ENCODE measurements around the gene CTNNBL1. TPM values are rescaled to one million over a fixed set of nuclear protein-coding genes. Genes with fewer than 3 reads are reported as not detected.

CTNNBL1 gene
- total and polyA plus RNA-seq, 2 experiments from 2014 or later: 36.3 to 68.7 TPM

DNA sequence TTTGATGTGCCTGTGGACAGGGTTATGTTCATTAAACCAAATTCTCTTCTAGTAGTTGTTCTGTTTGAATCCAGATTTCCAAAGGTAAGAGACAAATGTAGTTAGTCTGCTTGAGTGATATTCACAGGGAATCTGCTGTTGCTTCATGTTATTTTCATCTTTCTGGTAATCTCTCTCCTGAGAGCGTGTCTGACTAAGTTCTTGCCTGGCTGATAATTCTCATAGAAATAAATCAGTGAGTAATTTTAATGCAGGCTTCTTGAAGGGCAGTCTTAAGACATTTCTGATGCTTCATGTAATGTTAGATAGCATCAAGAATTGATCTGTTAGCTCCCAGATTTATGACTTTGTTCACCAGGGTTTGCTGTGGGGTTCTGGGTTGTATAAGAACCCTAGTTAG, 54.2 kb downstream of the CTNNBL1 start:
- Histone ChIP-seq H3K27ac (ENCODE audit: low read depth) (no peak overlapping the region), H3K36me3 (ENCODE audit: insufficient read depth) (no peaks in the 10 kb centered on the region), H3K27me3 (ENCODE audit: insufficient read depth) (no peaks in the 10 kb centered on the region), H2AFZ (no peak overlapping the region), H3K4me3 (no peak overlapping the region), H3K4me1 (ENCODE audit: insufficient read depth) (peaks cover 3% of the 10 kb centered on the region; the same call in 1 of the 2 replicates), H4K20me1 (replicated peaks; ENCODE audit: insufficient read depth) (peaks cover 12% of the 10 kb centered on the region; the same call in 1 of the 2 replicates), H3K9me2 (ENCODE audit: insufficient read depth) (no peaks in the 10 kb centered on the region), H3F3A (replicated peaks; ENCODE audit: low read depth) (no peaks in the 10 kb centered on the region), H3K79me2 (replicated peaks; ENCODE audit: insufficient read depth) (no peaks in the 10 kb centered on the region), H3K4me2 (no peak overlapping the region)
- no peak for TF ChIP-seq POLR2AphosphoS5 (IDR thresholded peaks at IDR 0.05; ENCODE audit: low read depth)
- TF ChIP-seq JUNB (IDR thresholded peaks at IDR 0.05; ENCODE audit: unreplicated experiment): no peak
- TF ChIP-seq STAT1 (IDR thresholded peaks at IDR 0.05; ENCODE audit: unreplicated experiment): no peak
- TF ChIP-seq NANOG (IDR thresholded peaks at IDR 0.05; ENCODE audit: borderline replicate concordance): no peak
- TF ChIP-seq, protein P1, sequence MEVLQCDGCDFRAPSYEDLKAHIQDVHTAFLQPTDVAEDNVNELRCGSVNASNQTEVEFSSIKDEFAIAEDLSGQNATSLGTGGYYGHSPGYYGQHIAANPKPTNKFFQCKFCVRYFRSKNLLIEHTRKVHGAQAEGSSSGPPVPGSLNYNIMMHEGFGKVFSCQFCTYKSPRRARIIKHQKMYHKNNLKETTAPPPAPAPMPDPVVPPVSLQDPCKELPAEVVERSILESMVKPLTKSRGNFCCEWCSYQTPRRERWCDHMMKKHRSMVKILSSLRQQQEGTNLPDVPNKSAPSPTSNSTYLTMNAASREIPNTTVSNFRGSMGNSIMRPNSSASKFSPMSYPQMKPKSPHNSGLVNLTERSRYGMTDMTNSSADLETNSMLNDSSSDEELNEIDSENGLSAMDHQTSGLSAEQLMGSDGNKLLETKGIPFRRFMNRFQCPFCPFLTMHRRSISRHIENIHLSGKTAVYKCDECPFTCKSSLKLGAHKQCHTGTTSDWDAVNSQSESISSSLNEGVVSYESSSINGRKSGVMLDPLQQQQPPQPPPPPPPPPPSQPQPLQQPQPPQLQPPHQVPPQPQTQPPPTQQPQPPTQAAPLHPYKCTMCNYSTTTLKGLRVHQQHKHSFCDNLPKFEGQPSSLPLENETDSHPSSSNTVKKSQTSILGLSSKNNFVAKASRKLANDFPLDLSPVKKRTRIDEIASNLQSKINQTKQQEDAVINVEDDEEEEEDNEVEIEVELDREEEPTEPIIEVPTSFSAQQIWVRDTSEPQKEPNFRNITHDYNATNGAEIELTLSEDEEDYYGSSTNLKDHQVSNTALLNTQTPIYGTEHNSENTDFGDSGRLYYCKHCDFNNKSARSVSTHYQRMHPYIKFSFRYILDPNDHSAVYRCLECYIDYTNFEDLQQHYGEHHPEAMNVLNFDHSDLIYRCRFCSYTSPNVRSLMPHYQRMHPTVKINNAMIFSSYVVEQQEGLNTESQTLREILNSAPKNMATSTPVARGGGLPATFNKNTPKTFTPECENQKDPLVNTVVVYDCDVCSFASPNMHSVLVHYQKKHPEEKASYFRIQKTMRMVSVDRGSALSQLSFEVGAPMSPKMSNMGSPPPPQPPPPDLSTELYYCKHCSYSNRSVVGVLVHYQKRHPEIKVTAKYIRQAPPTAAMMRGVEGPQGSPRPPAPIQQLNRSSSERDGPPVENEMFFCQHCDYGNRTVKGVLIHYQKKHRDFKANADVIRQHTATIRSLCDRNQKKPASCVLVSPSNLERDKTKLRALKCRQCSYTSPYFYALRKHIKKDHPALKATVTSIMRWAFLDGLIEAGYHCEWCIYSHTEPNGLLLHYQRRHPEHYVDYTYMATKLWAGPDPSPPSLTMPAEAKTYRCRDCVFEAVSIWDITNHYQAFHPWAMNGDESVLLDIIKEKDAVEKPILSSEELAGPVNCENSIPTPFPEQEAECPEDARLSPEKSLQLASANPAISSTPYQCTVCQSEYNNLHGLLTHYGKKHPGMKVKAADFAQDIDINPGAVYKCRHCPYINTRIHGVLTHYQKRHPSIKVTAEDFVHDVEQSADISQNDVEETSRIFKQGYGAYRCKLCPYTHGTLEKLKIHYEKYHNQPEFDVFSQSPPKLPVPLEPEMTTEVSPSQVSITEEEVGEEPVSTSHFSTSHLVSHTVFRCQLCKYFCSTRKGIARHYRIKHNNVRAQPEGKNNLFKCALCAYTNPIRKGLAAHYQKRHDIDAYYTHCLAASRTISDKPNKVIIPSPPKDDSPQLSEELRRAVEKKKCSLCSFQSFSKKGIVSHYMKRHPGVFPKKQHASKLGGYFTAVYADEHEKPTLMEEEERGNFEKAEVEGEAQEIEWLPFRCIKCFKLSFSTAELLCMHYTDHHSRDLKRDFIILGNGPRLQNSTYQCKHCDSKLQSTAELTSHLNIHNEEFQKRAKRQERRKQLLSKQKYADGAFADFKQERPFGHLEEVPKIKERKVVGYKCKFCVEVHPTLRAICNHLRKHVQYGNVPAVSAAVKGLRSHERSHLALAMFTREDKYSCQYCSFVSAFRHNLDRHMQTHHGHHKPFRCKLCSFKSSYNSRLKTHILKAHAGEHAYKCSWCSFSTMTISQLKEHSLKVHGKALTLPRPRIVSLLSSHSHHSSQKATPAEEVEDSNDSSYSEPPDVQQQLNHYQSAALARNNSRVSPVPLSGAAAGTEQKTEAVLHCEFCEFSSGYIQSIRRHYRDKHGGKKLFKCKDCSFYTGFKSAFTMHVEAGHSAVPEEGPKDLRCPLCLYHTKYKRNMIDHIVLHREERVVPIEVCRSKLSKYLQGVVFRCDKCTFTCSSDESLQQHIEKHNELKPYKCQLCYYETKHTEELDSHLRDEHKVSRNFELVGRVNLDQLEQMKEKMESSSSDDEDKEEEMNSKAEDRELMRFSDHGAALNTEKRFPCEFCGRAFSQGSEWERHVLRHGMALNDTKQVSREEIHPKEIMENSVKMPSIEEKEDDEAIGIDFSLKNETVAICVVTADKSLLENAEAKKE (CRISPR knock-in tag; IDR thresholded peaks at IDR 0.05): no peak
- TF ChIP-seq, protein P2, sequence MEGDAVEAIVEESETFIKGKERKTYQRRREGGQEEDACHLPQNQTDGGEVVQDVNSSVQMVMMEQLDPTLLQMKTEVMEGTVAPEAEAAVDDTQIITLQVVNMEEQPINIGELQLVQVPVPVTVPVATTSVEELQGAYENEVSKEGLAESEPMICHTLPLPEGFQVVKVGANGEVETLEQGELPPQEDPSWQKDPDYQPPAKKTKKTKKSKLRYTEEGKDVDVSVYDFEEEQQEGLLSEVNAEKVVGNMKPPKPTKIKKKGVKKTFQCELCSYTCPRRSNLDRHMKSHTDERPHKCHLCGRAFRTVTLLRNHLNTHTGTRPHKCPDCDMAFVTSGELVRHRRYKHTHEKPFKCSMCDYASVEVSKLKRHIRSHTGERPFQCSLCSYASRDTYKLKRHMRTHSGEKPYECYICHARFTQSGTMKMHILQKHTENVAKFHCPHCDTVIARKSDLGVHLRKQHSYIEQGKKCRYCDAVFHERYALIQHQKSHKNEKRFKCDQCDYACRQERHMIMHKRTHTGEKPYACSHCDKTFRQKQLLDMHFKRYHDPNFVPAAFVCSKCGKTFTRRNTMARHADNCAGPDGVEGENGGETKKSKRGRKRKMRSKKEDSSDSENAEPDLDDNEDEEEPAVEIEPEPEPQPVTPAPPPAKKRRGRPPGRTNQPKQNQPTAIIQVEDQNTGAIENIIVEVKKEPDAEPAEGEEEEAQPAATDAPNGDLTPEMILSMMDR (conservative IDR thresholded peaks at IDR 0.05; ENCODE audit: low read depth in 2 of 2): no peak
- TF ChIP-seq EZH2 (IDR thresholded peaks at IDR 0.05; ENCODE audit: low read depth, unreplicated experiment): no peak
- Mint-ChIP-seq H3K4me3 (no peak overlapping the region), H3K4me1 (peaks cover 32% of the 10 kb centered on the region), H3K27me3 (ENCODE audit: insufficient read depth, low read depth, poor library complexity) (peaks cover 2% of the 10 kb centered on the region), H3K36me3 (ENCODE audit: low read depth) (0 out of 3 replicates have a peak, but pooled peaks cover 7% of the 10 kb centered on the region), H3K9me3 (no peaks in the 10 kb centered on the region), H3K27ac (no peak overlapping the region)
- ATAC-seq: no peak
- no peak for DNase-seq (ENCODE audit: low spot score)

Measured in GM23338 (cell line).